ENCODE measurements around the gene PAMR1. TPM values are rescaled to one million over a fixed set of nuclear protein-coding genes. Genes with fewer than 3 reads are reported as not detected.

Gene PAMR1
- total RNA-seq, 1 donor from 2014 or later, result 4.6 TPM

DNA sequence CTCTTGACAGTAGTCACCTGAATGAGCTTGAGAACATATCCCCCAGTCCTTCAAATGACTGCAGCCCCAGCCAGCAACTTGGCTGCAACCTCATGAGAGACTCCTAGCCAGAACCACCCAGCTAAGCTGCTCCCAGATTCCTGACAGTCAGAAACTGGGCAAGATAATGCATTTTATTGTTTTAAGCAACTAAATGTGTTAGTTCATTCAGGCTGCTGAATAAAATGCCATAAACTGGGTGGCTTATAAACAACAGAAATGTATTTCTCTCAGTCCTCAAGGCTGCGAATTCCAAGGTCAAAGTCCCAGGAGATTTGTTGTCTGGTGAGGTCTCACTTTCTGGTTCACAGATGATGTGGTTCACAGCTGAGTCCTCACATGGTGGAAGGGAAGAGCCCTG is 5.8 kb upstream of the PAMR1 start:
- no peak for DNase-seq (ENCODE audit: low spot score in 2 of 2)
- TF ChIP-seq, protein P1, sequence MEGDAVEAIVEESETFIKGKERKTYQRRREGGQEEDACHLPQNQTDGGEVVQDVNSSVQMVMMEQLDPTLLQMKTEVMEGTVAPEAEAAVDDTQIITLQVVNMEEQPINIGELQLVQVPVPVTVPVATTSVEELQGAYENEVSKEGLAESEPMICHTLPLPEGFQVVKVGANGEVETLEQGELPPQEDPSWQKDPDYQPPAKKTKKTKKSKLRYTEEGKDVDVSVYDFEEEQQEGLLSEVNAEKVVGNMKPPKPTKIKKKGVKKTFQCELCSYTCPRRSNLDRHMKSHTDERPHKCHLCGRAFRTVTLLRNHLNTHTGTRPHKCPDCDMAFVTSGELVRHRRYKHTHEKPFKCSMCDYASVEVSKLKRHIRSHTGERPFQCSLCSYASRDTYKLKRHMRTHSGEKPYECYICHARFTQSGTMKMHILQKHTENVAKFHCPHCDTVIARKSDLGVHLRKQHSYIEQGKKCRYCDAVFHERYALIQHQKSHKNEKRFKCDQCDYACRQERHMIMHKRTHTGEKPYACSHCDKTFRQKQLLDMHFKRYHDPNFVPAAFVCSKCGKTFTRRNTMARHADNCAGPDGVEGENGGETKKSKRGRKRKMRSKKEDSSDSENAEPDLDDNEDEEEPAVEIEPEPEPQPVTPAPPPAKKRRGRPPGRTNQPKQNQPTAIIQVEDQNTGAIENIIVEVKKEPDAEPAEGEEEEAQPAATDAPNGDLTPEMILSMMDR (IDR thresholded peaks at IDR 0.05), result no peak
- no peaks in the 10 kb centered on the region for H3K36me3 ChIP-seq
- H3K27ac ChIP-seq, result peak overlapping the region in 1 of 2 donors; percentile 3
- H3K9me3 ChIP-seq, result no peaks in the 10 kb centered on the region
- H3K27me3 ChIP-seq, result no peaks in the 10 kb centered on the region
- H3K4me3 ChIP-seq, result no peak overlapping the region
- H3K4me1 ChIP-seq, result peaks cover 4 to 17% of the 10 kb centered on the region in 2 donors
- intact Hi-C loops (cut with DNase I), result no loop called here

DNA sequence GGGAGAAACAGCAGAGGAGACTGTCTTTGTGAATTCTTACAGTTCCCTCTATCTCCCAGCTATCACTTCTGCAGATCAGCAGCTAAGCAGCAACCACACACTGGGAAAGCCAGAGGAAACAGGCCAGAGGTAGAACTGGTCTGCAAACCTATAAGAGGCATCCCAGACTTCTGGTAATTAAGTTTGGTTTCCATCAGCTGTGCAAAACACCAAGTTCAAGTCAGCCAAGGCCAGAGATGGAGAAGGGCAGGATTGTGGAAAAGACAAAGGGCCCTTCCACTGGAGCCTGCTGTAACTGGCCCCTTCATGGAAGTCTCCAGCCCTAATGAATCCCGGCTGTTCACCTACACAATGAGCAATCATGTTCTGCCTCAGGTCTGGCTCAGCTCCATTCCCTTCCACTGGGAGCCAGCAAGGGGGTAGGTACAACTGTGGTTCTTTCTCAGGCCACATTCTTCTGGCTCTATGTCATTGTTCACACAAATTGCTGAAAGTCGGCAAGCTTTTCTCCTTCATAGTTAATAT is 4.6 kb upstream of the PAMR1 start:
- no peaks in the 10 kb centered on the region for H3K36me3 ChIP-seq
- TF ChIP-seq, protein P1 (IDR thresholded peaks at IDR 0.05), result no peak
- no peaks in the 10 kb centered on the region for H3K9me3 ChIP-seq
- DNase-seq (ENCODE audit: low spot score in 2 of 2), result peak in 1 of 2 donors; percentile 78
- H3K27ac ChIP-seq, result peak overlapping the region in 1 of 2 donors; percentile 45
- H3K4me1 ChIP-seq, result peaks cover 4 to 26% of the 10 kb centered on the region in 2 donors
- intact Hi-C loops (cut with DNase I), result loop anchor here (5.0 kb wide), 1 partner anchor 52 kb away; no protein-coding TSS in a partner anchor
- H3K27me3 ChIP-seq, result no peaks in the 10 kb centered on the region
- no peak overlapping the region for H3K4me3 ChIP-seq

DNA sequence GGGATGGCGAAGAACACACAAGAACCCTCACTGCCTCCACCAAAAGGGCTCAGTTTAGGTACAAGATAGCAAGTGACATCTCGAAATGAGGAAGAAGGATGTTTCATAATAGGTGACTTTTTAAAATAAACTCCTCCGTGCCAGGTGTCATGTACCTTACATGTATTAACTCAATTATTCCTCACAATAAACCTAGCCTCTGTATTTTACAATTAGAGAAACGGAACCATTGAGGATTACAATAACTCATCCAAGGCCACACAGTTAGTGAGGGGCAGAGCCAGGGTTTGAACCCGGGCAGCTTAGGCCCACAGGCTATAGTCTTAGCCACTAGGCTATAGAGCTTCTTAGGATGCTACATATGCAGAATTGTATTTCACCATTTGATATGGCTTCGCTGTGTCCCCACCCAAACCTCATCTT is 965 bp upstream of the PAMR1 start:
- DNase-seq (ENCODE audit: low spot score in 2 of 2), result no peak
- intact Hi-C loops (cut with DNase I), result loop anchor here (5.0 kb wide), 1 partner anchor 56 kb away; no protein-coding TSS in a partner anchor
- Histone ChIP-seq H3K4me3 (no peak overlapping the region), H3K27me3 (no peaks in the 10 kb centered on the region), H3K27ac (no peak overlapping the region), H3K4me1 (peaks cover 4 to 25% of the 10 kb centered on the region in 2 donors), H3K36me3 (no peaks in the 10 kb centered on the region), H3K9me3 (no peaks in the 10 kb centered on the region)
- TF ChIP-seq, protein P1 (IDR thresholded peaks at IDR 0.05), result no peak

DNA sequence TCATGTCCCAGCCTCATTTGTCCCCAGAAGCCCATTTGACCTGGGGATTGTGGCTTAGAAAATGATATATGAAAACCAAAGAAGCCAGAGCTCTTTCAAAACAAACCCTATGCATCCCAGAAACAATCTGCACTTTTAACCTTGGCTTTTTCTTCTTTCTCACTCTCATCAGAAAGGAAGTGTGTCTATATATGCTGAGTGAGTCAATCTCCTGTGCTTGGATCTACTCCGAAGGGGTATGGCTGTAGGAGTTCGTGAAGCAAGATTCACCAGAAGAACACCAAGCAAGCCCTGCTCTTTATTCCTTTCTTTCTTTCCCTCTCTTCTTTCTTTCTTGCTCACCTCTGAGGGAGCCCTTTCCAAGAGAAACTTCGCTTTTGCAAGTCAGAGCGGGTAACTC is 636 bp downstream of the PAMR1 start:
- H3K36me3 ChIP-seq, result no peaks in the 10 kb centered on the region
- H3K4me3 ChIP-seq, result peak overlapping the region in 1 of 2 donors; percentile 43
- no peaks in the 10 kb centered on the region for H3K9me3 ChIP-seq
- no peak overlapping the region for H3K27ac ChIP-seq
- intact Hi-C loops (cut with DNase I), result loop anchor here (5.0 kb wide), 1 partner anchor 58 kb away; no protein-coding TSS in a partner anchor
- DNase-seq (ENCODE audit: low spot score in 2 of 2), result no peak
- no peaks in the 10 kb centered on the region for H3K27me3 ChIP-seq
- peaks cover under 1 to 11% of the 10 kb centered on the region in 2 donors for H3K4me1 ChIP-seq
- TF ChIP-seq, protein P1 (IDR thresholded peaks at IDR 0.05), result no peak

DNA sequence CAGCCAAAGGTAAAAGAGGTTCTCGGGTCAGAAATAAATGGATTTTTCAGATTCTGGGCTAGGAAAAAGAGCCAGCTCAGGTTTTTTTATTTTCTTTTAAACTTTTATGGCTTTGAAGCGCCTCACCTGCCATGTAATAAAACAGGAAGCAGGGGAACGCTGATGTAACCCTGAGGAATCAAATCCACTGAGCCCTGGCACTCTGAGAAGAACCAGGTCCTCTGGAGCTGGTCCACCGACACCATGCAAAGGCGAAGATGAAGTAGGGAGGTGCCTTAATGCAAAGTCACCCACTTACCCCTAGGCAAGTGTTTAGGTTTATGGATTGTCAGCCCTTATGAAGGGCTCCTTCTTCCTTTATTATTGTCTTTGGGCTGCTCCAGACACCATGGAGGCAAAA is 1.6 kb downstream of the PAMR1 start:
- H3K27ac ChIP-seq, result no peak overlapping the region
- peaks cover 0 to 9% of the 10 kb centered on the region in 2 donors for H3K4me1 ChIP-seq
- TF ChIP-seq, protein P1 (IDR thresholded peaks at IDR 0.05), result no peak
- H3K27me3 ChIP-seq, result no peaks in the 10 kb centered on the region
- H3K9me3 ChIP-seq, result no peaks in the 10 kb centered on the region
- H3K36me3 ChIP-seq, result no peaks in the 10 kb centered on the region
- intact Hi-C loops (cut with DNase I), result no loop called here
- no peak for DNase-seq (ENCODE audit: low spot score in 2 of 2)
- H3K4me3 ChIP-seq, result no peak overlapping the region
